ENCODE measurements around the gene STARD8.

STARD8 gene

DNA sequence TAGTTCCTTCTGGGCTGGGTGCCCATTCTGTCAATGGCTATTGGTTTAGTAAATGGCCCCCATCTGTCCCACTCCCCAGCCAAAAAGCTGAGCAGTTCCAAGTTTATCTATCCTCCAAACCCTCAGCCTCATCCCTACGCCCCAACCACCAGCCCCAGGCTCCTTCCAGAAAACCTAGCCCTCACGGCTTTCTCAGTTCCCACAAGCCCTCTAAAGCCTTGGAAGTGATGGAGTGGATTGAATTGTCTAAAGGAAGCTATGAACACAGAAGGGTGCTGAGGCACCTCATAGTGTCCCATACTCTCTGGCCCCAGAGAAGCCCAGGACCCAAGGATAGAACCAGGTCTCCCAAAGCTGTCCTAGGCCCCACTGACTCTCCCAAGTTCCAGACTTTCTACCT, 105.8 kb downstream of the STARD8 start:
- no peak for DNase-seq (ENCODE audit: low read depth)

DNA sequence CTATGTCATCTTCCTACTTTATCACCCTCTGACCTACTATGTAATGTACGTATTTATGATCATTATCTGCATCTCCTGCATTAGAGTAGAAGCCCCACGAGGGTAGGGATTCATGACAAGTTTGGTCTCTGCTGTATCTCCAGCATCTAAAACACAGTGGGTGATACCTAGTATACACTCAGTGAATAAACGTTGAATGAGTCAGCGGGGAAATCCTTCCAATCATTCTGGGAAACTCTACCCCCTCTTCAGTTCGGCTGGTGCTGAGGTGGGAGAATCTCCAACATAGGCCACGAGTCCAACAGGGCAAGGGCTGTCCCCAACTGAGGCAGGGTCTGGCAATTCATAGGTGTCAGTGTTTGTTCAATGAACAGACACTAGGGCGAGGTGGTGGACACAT, 106.9 kb downstream of the STARD8 start:
- no peak for DNase-seq (ENCODE audit: low read depth)

DNA sequence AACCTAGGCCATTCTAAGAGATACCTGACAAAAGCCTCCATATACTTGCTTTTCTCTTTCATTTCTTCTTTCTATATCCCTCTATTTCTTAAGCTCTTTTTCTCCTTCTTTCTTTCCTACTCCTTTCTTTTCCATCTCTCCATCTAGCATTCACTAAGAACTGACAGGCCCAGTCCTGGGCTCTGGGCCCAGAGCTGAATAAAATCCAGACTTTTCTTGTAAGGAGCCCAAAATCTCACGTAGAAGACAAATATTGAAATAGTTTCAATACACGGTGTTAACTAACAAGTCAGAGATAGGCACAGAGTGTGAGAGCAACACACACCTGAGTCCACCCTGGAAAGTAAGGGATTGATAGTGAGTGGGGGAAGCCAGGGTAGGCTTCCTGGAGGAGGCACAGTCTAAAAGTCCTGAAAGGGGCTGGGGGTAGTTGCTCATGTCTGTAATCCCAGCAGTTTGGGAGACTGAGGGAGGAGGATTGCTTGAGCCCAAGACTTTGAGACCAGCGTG, 108.2 kb downstream of the STARD8 start:
- DNase-seq (ENCODE audit: low read depth) = no peak

DNA sequence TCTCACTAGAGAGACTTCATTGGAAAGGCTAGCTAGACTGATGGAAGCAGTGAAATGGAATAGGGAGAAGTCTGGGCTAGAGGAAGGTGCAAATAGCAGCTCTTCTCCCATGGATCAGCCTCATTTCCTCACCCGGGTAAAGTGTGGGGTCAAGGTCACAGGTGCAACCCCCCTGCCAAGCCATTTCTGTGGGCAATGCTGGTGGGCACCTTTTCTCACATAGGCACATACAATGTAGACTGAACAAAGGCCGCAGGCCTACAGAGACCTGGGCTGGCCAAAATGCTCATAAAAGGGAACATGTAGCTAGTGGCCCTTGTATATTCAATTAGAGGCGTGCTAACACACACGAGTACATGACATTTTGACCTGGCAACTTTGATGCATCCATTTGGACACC, 109.9 kb downstream of the STARD8 start:
- no peak for DNase-seq (ENCODE audit: low read depth)

DNA sequence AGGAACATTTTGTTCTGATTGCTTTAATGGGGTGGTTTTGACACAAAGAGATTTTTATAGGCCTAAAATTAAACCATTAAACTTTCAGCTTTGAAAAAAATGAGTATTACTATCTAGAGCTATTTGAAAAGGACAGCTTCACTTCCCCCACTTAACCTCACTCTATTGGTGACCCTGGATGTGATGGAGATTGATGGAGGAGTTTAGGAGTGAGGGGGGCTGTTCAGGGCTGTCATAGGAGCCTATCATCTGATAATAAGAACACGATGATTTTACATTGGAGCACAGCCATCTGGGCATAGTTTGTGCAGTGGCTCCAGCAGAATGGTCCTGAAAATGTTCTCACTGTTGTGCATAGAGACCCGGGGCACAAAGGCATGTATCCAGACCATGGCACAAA, 110.3 kb downstream of the STARD8 start:
- no peak for DNase-seq (ENCODE audit: low read depth)

DNA sequence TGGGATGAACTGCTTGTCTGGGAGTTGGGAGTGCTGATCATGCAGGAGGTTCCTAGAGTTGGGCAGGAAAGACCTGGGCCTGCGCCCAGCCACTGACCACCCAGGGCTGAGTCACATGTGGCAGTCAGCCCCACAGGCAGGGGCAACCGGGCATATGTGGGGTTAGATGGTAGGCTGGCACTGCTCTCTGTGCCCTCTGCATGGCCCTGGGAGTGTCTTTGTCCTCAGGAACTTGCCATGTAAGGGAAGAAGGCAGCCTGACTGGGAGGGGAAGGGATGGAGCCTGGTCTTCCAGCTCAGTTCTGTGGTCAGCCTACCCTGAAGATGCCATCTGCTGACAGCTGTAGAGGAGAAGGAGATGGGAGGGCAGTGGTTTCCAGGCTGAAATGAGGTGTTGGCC, 111.2 kb downstream of the STARD8 start:
- no peak for DNase-seq (ENCODE audit: low read depth)

DNA sequence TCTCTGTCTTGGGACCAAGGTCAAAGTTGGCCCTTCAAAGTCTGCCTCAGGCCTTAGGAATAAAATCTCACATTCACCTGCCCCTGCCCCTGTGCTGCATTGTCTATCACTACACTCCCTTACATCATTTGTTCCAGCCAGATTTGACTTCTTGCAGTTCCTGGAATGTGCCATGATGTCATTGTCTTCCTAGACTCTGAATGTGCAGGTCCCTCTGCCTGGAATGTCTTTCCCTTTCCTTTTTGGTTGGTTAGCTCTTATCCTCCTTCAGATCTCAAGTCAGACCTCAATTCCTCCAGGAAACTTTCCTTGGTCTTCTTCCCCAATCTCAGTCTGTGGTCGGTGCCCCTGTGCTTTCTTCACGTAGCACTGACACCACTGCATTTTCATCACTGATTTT, 113.6 kb downstream of the STARD8 start:
- DNase-seq (ENCODE audit: low read depth) = no peak

DNA sequence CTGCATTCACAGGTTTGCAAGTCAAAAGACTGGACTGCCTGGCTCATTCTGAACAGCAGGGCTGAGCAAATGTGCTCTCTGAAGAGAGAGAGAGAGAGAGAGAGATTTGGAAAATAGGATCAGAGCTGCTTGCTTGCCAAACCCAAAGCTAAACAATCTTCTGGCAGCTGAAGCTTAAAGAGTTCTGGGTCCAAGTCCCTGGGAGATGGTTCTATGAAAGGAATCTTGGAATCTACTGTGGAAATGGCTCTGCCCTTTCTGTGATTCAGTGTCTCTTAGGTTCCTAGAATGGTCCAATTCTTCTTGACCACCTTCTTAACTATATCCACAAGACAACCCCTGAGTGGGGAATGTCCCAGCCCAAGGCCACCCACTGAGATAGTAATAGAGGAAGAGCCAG, 115.3 kb downstream of the STARD8 start:
- no peak for DNase-seq (ENCODE audit: low read depth)

DNA sequence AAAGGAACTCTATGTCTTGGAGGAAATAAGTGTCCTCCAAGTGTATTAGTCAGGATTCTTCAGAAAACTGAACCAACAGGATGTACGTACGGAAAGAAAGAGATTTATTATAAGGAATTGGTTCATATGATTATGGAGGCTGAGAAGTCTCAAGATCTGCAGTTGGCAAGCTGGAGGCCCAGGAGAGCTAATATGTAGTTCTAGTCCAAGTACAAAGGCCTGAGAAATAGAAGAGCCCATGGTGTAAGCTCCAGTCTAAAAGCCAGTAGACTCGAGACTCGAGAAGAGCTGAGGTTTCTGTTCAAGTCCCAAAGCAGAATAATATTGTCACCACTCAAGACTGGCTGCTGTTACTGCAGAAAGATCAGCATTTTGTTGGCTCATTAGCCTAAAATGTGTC, 116.0 kb downstream of the STARD8 start:
- no peak for DNase-seq (ENCODE audit: low read depth)

Measured in amniotic epithelial cell (primary cell).